Body of pancreas (tissue), 4 donors: Measurements from ENCODE around the gene PDLIM5.

Experiments used
- CTCF ChIP-seq, 7 experiments: fragments of 450-650 bp in 4 of 7; fragments of 200-600 bp in 3 of 7; sonication (generic) in 3 of 7; IDR thresholded peaks; one replicate each; pipeline ENCODE4 v1.5.1; 2016 to 2019; ENCODE audit warnings: antibody characterized with exemption in 7 of 7
- POLR2A ChIP-seq, 3 donors: fragments of 450-650 bp; IDR thresholded peaks; one replicate each; pipeline ENCODE4 v1.6.1; 2016; ENCODE audit warnings: antibody characterized with exemption in 3 of 3, mild to moderate bottlenecking in 2 of 3

DNA sequence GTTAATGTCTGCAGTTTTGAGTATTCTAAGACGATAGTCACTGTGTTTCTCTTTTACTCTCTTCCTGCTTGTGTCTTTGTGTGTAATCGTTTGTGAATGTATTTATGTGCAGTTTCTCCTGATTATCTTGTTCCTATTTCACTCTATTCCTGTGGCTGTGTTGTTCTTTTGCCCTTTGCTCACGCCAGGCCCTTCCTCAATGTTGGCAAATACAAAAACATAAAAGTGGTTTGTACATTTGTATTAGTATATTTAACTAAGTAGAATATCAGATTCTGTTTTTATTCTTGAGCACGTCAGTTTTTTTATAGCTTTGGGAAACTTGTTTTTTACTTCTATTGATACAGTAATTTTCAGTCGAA lies 198.4 kb downstream of the PDLIM5 start:
- TF ChIP-seq POLR2A (IDR thresholded peaks at IDR 0.05) (no peak), CTCF (IDR thresholded peaks at IDR 0.05) (no peak)
